K562 (cell line): ENCODE results near the gene ACAT2. TPM values are rescaled to one million over a fixed set of nuclear protein-coding genes. Genes with fewer than 3 reads are reported as not detected.

Experiments
- ATAC-seq: fragments of 200-7000 bp; cut with Tn5 transposase; 3 replicates; pipeline ENCODE4 v1.9.1; 2020; ENCODE audit warnings: moderate library complexity
- BruUV-seq: library from RNA; stranded (reverse); fragments of 400-500 nt; replicated peaks from 2 replicates; lab custom pipeline; 2021; lab: Mats Ljungman, UMichigan
- CTCF ChIA-PET: fragments of 300-600 bp; formaldehyde crosslinking; extraction: SDS; loops from one replicate; lab custom pipeline; 2021; ENCODE audit warnings: low intra/inter-chr PET ratio; lab: Yijun Ruan, JAX
- POLR2A ChIA-PET: fragments of 300-600, 350-650 bp; sonication (Branson Sonifier 250); formaldehyde crosslinking; extraction: SDS; loops from one replicate; lab custom pipeline; 2021; ENCODE audit warnings: antibody characterized with exemption, inconsistent platforms; lab: Yijun Ruan, JAX
- DNase-seq, 4 experiments: peaks; one replicate each; pipeline versions ENCODE4 v3.0.0 to v3.0.0-alpha.2; 2011 to 2018; ENCODE audit warnings: low spot score in 3 of 4, mixed read lengths in 3 of 4; ENCODE audit errors: extremely low read depth in 1 of 4
- FAIRE-seq: peaks from 2 replicates; lab custom pipeline; 2011; peaks lifted over from hg19 to GRCh38; lab: Jason Lieb, UNC
- H2AFZ ChIP-seq: 2 replicates; pipeline ENCODE4 v1.6.0; 2011; ENCODE audit warnings: low read depth, low read length, control low read depth, inconsistent platforms
- H3K27ac ChIP-seq: fragments of 200-600 bp; 3 replicates; pipeline ENCODE4 v1.8.0; 2011; ENCODE audit warnings: low read depth, mild to moderate bottlenecking, control low read depth, inconsistent platforms, low read length, moderate library complexity, mixed read lengths; ENCODE audit errors: extremely low read depth
- H3K27me3 ChIP-seq, 2 experiments: fragments of 300-600 bp in 1 of 2; 2 replicates in 1 of 2; 3 replicates in 1 of 2; pipeline versions ENCODE4 v1.6.0 to v1.8.0; 2011; ENCODE audit warnings: inconsistent platforms in 2 of 2, low read length in 2 of 2, mild to moderate bottlenecking in 1 of 2, mixed read lengths in 1 of 2, moderate library complexity in 1 of 2; ENCODE audit not compliant: control insufficient read depth in 2 of 2, insufficient read depth in 2 of 2
- H3K36me3 ChIP-seq: fragments of 300-600 bp; 3 replicates; pipeline ENCODE4 v1.8.0; 2011; ENCODE audit warnings: mild to moderate bottlenecking, low read length, inconsistent platforms; ENCODE audit not compliant: control insufficient read depth, insufficient read depth
- H3K4me1 ChIP-seq, 2 experiments: fragments of 200-600 bp in 1 of 2; replicated peaks in 1 of 2; 2 replicates in 1 of 2; 3 replicates in 1 of 2; pipeline versions ENCODE4 v1.5.1 to v1.8.0; 2011; ENCODE audit warnings: inconsistent platforms in 2 of 2, low read length in 2 of 2, mild to moderate bottlenecking in 1 of 2, mixed read lengths in 1 of 2, moderate library complexity in 1 of 2; ENCODE audit not compliant: control insufficient read depth in 2 of 2, insufficient read depth in 2 of 2
- H3K4me2 ChIP-seq: 2 replicates; pipeline ENCODE4 v1.6.1; 2011; ENCODE audit warnings: low read length, control low read depth, inconsistent platforms, mixed read lengths; ENCODE audit not compliant: insufficient read depth
- H3K4me3 ChIP-seq: fragments of 200-600 bp; sonication (generic), shearing (Covaris generic); 2 replicates; pipeline ENCODE4 v1.5.1; 2016; ENCODE audit warnings: control low read depth, inconsistent platforms
- H3K79me2 ChIP-seq: fragments of 200-600 bp; 3 replicates; pipeline ENCODE4 v1.8.0; 2011; ENCODE audit warnings: low read length, inconsistent platforms; ENCODE audit not compliant: control insufficient read depth, insufficient read depth
- H3K9ac ChIP-seq, 2 experiments: 2 replicates each; pipeline versions ENCODE4 v1.6.0 to v1.6.1; 2011; ENCODE audit warnings: low read depth in 2 of 2, low read length in 2 of 2, control low read depth in 1 of 2, inconsistent platforms in 1 of 2, mild to moderate bottlenecking in 1 of 2, mixed read lengths in 1 of 2; ENCODE audit not compliant: insufficient read depth in 1 of 2
- H3K9me1 ChIP-seq: one replicate; pipeline ENCODE4 v1.6.0; 2011; ENCODE audit warnings: inconsistent platforms, mild to moderate bottlenecking, low read length, moderate library complexity; ENCODE audit not compliant: control insufficient read depth, insufficient read depth
- H3K9me3 ChIP-seq: replicated peaks from 2 replicates; pipeline ENCODE4 v1.5.1; 2011; ENCODE audit warnings: low read depth, low read length, inconsistent platforms; ENCODE audit not compliant: control insufficient read depth, insufficient read depth
- H4K20me1 ChIP-seq: replicated peaks from 2 replicates; pipeline ENCODE4 v1.6.1; 2011; ENCODE audit warnings: low read length, inconsistent platforms, mixed read lengths; ENCODE audit not compliant: control insufficient read depth, insufficient read depth
- FOXA3 ChIP-seq, 2 experiments: fragments of 450-650 bp in 1 of 2; sonication (generic) in 1 of 2; formaldehyde crosslinking; IDR thresholded peaks in 1 of 2; conservative IDR thresholded peaks in 1 of 2; 2 replicates each; pipeline versions ENCODE4 v1.4.0 to v1.8.0; 2020 to 2022; ENCODE audit warnings: mild to moderate bottlenecking in 2 of 2, missing genetic modification reagents in 1 of 2
- FUS ChIP-seq: fragments of 200-400 bp; formaldehyde crosslinking; optimal IDR thresholded peaks from 2 replicates; pipeline ENCODE3; 2017; ENCODE audit warnings: low read depth, low read length
- LARP7 ChIP-seq: fragments of 450-650 bp; IDR thresholded peaks from 2 replicates; pipeline ENCODE4 v1.6.1; 2016
- NKRF ChIP-seq: fragments of 450-650 bp; IDR thresholded peaks from 2 replicates; pipeline ENCODE4 v1.6.1; 2016; ENCODE audit warnings: borderline replicate concordance
- NONO ChIP-seq, 2 experiments: fragments of 200-400 bp in 1 of 2; fragments of 450-650 bp in 1 of 2; formaldehyde crosslinking in 1 of 2; IDR thresholded peaks; 2 replicates each; pipeline ENCODE4 v1.6.1; 2017; ENCODE audit warnings: low read depth in 2 of 2, mild to moderate bottlenecking in 2 of 2, moderate library complexity in 2 of 2, low read length in 1 of 2
- SIN3A ChIP-seq, 2 experiments: fragments of 150-350 bp in 1 of 2; IDR thresholded peaks; 2 replicates each; pipeline ENCODE4 v1.6.1; 2011 to 2016; ENCODE audit warnings: borderline replicate concordance in 2 of 2, low read depth in 2 of 2, low read length in 2 of 2, mild to moderate bottlenecking in 2 of 2, moderate library complexity in 2 of 2; ENCODE audit not compliant: control insufficient read depth in 1 of 2
- WGBS: fragments of 100-300 bp; shearing (Covaris generic); methylation state at CpG from one replicate; pipeline ENCODE4 v1.1.6; 2016; ENCODE audit warnings: low coverage, mixed read lengths; ENCODE audit not compliant: insufficient coverage; ENCODE audit errors: missing lambda C conversion rate; 5-methylcytosine and 5-hydroxymethylcytosine counted together
- in situ Hi-C: fragments of 300-500 bp; cut with MboI; formaldehyde crosslinking; loops from 4 replicates; pipeline ENCODE4 v1.15.0; 2018; ENCODE audit warnings: inconsistent platforms, mixed read lengths
- intact Hi-C: fragments of 100-400 bp; cut with micrococcal nuclease; formaldehyde crosslinking; loops from 2 replicates; pipeline ENCODE4 v1.14.2; 2022
- polyA plus RNA-seq, 8 experiments: library from polyadenylated mRNA; depleted of rRNA in 4 of 8; stranded (reverse) in 5 of 8; unstranded in 3 of 8; fragments of >200 nt; fragmentation: Nextera tagmentation in 2 of 8; fragmentation: Illumina TruSeq in 1 of 8; extraction: Ambion mirVana in 2 of 8; extraction: Trizol in 1 of 8; gene quantifications; 2 replicates each; pipeline versions ENCODE4 v1.2.1 to v1.2.3, GENCODE V29; 2011 to 2014; ENCODE audit warnings: inconsistent platforms in 1 of 8, missing spikeins in 1 of 8
- total RNA-seq, 7 experiments: library from RNA; depleted of rRNA in 6 of 7; stranded (reverse); fragments of >200 nt in 6 of 7; fragmentation: Illumina TruSeq in 2 of 7; extraction: Trizol in 2 of 7; gene quantifications; 2 replicates each; pipeline versions ENCODE4 v1.2.1 to v1.2.3, GENCODE V29; 2011 to 2021; ENCODE audit warnings: low replicate concordance in 1 of 7
- TF ChIP-seq, protein P1 (sequence below): fragments of 450-650 bp; IDR thresholded peaks from 2 replicates; pipeline ENCODE4 v1.6.1; 2016

ACAT2 gene
- total and polyA plus RNA-seq, 9 of the 15 experiments (the other 6 are each of a cell fraction or from before 2014, with no cell fraction given): 63.0 to 309 (median 144) TPM

GRCh38 chr6:159790149-159790955, 28.5 kb downstream of the ACAT2 start, which contains the start of gene MRPL18 (continued):
- TF ChIP-seq NKRF: peak; percentile 67
- TF ChIP-seq, all 486 proteins: peak for 136

DNA sequence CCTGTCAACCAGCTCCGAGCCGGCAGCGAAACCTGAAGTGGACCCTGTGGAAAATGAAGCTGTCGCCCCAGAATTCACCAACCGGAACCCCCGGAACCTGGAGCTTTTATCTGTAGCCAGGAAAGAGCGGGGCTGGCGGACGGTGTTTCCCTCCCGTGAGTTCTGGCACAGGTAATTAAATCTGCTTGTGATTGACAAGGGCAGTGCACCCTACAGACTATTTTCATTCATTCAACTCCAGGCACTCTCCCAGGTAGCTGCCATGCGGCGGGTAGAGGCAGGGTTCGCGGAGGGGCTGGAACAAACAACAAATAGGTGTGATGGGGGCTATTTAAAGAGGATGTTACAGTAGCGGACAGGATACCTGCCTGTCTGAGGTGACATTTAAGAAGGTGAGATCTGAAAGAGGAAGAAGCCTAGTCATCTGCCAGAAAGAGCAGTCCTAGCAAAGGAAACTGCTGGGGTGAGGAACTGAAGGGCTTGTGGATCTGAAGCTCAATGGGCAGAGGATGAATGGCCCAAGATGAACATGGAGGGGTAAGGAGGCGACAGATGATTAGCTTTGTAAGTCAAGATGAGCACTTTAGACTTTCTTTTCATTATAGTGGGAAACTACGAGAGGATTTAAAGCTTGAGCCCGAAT, 29.2 kb downstream of the ACAT2 start:
- Histone ChIP-seq H2AFZ (peak overlapping the region; percentile 96), H3K9me1 (no peaks in the 10 kb centered on the region), H3K36me3 (peaks cover 73% of the 10 kb centered on the region), H3K9me3 (no peaks in the 10 kb centered on the region), H3K79me2 (peaks cover 81% of the 10 kb centered on the region), H3K9ac (peak overlapping the region; percentile 96 to 97), H4K20me1 (peaks cover 15% of the 10 kb centered on the region; the same call in 1 of the 2 replicates), H3K4me2 (peak overlapping the region; percentile 96), H3K4me3 (peak overlapping the region; percentile 93), H3K27me3 (no peaks in the 10 kb centered on the region), H3K27ac (peak overlapping the region; percentile 95), H3K4me1 (peaks cover 14 to 22% of the 10 kb centered on the region in 2 experiments; a peak in 4 of 5 replicates)
- WGBS: 3% methylated on average over 17 of the region's 18 CpGs
- ATAC-seq (no peak), FAIRE-seq (no peak), DNase-seq (no peak)
- POLR2A ChIA-PET: interaction anchor here (0.6 to 4.6 kb wide), 17 partner anchors 8 to 310 kb away, joined by 3 to 37 read pairs (median 6); partner anchors contain the start of genes PNLDC1, SOD2 and WTAP
- in situ Hi-C loops: no loop called here
- intact Hi-C loops: loop anchor here (1.0 kb wide), 2 partner anchors 64 to 100 kb away; partner anchors contain the start of gene WTAP
- BruUV-seq: no TSS peak
- CTCF ChIA-PET: interaction anchor here (0.6 kb wide), 1 partner anchor 71 kb away, joined by 3 read pairs; no protein-coding TSS in a partner anchor
- no peak for TF ChIP-seq LARP7
- TF ChIP-seq NONO (IDR thresholded peaks at IDR 0.05; ENCODE audit: low read depth in 2 of 2, low read length in 1 of 2): no peak
- TF ChIP-seq FOXA3 (CRISPR knock-in tag; conservative IDR thresholded peaks at IDR 0.05 in 1 of 2, IDR thresholded peaks at IDR 0.05 in 1 of 2): 0 out of 4 replicates have a peak, but pooled peaks of 1 of the 2 experiments have one; percentile 4
- no peak for TF ChIP-seq FUS
- TF ChIP-seq SIN3A (IDR thresholded peaks at IDR 0.05; ENCODE audit: borderline replicate concordance in 2 of 2, control insufficient read depth in 1 of 2, low read depth in 2 of 2, low read length in 2 of 2): peak in 1 of 2 experiments; percentile 22; a peak in 1 of 4 replicates
- TF ChIP-seq, protein P1, sequence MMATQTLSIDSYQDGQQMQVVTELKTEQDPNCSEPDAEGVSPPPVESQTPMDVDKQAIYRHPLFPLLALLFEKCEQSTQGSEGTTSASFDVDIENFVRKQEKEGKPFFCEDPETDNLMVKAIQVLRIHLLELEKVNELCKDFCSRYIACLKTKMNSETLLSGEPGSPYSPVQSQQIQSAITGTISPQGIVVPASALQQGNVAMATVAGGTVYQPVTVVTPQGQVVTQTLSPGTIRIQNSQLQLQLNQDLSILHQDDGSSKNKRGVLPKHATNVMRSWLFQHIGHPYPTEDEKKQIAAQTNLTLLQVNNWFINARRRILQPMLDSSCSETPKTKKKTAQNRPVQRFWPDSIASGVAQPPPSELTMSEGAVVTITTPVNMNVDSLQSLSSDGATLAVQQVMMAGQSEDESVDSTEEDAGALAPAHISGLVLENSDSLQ: peak; percentile 52
